ENCODE measurements around the gene SNX27.
"Not testable (repeated sequence)": the region's sequence is repeated elsewhere in the genome, so short reads cannot be mapped to it uniquely, and the experiment has no call there.

The SNX27 gene

DNA sequence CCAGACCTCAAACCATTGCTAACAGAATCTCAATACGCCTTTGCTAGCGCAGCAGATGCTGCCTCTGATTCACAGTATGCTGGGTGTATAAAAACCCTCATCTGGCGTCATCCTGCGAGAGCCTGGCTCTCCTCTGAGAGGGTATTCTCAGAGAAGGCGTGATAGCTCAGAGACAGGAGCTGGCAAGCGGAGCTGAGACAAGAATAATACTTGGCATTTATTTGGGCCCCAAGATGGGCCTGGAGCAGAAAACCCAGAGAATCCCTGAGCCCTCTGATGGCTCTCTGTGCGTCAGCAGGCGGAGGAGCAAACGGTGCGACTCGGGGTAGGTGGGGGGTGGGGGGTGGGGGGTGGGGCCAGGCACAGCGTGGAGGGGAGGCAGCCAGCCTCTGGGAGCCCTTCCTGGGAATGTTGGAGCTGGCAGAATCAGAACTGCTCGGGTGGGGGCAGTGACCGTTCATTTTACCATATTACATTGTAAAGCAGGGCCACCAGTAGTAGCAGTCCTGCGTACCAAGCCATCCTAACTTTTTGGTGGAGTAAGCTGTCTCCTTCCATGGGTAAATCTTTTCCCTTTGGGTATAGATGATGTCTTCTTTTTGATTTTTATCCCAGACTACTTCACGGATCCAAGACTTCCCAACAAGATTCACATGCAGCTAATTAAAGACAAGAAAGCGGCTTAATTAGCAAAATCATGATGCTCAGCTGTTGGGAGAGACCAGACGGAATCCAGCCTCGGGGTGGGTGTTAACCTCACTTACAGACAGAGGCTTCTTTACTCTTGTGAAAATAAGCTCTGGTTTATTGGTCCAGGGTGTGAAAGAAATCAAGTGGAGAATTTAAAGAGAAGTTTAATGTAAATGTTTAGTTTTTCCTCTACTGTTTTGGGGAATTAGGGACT lies 116.6 kb downstream of the SNX27 start:
- DNase-seq = no peak

GRCh38 chr1:151729157-151729965 lies 117.5 kb downstream of the SNX27 start:
- no peak for DNase-seq

- DNase-seq = no peak
These were observed 118.1 kb downstream of the SNX27 start for GRCh38 chr1:151729966-151730291.

GRCh38 chr1:151733126-151733525 lies 121.3 kb downstream of the SNX27 start:
- DNase-seq = no peak

- DNase-seq = not testable (repeated sequence)
These were observed 122.1 kb downstream of the SNX27 start for GRCh38 chr1:151733995-151734394.

DNA sequence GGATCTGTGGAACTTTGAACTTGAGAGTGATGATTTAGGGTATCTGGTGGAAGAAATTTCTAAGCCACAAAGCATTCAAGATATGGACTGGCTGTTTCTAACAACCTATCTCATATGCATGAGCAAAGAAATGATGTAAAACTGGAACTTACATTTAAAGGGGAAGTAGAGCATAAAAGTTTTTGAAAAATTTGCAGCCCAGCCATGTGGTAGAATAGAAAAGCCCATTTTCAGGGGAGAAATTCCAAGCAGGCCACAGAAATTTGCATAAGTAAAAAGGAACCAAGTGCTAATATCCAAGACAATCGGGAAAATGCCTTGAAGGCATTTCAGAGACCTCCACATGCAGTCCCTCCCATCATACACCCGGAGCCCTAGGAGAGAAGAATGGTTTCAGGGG lies 125.2 kb downstream of the SNX27 start:
- no peak for DNase-seq

- DNase-seq = no peak
These were observed 125.6 kb downstream of the SNX27 start for GRCh38 chr1:151737479-151737878.

DNA sequence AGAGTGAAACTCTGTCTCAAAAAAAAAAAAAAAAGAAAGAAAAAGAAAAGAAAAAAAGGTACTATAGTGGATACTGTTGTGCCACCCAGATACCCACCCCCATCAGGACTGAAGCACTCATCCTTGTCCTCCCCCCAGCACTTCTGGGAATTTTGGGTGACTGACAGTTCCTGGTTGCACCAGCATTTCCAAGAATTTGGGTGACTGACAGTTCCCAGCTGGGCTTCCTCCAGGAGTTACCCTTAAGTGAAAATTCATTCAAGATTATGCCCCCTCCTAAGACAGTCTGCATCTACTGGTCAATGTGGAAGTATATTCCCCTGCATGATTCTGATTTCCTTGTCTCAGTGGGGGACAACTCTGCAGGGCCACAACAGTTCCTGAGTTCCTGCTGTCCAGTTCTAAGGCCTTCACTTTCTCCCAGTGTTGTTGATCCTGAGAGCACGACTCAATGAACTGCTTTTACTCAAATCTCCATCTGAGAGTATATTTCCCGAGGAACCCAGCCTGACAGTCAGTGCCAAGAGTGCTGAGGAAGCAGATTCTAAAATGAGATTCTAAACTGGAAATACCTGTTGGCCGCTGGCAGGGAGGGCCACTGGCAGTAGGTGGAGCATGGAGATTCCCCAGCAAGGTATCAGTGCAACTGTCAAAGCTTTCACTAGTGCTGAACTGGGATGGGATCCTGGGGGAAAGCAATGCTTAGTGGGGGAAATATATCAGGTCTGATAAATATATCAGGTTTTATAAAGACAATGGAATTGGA lies 127.9 kb downstream of the SNX27 start:
- DNase-seq = no peak

DNA sequence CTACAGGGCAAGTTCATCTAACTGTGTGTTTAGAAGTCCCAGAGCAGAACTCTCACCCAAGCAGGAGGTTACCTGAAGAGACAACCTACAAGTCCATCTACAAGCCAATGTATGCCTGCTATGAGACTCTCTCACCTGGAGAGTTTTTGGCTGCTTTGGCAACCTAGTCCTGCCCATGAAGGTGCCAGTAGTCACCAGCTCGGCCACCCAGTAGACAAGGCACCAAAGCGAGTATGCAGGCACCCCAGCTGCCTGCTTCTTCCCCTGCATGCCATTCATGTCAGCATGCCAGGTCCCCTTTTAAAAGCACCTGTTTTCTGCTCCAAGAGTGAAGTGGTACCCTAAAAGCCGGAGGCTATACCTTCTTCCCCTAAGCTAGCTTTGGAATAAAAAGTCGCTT lies 129.7 kb downstream of the SNX27 start:
- DNase-seq = no peak

Data from NCI-H774 (cell line).